K562 (cell line): ENCODE results near the gene NDUFA5. TPM values are rescaled to one million over a fixed set of nuclear protein-coding genes. Genes with fewer than 3 reads are reported as not detected.

Experiments used
- ATAC-seq: fragments of 200-7000 bp; cut with Tn5 transposase; 3 replicates; pipeline ENCODE4 v1.9.1; 2020; ENCODE audit warnings: moderate library complexity
- BruUV-seq: library from RNA; stranded (reverse); fragments of 400-500 nt; replicated peaks from 2 replicates; lab custom pipeline; 2021; lab: Mats Ljungman, UMichigan
- CTCF ChIA-PET: fragments of 300-600 bp; formaldehyde crosslinking; extraction: SDS; loops from one replicate; lab custom pipeline; 2021; ENCODE audit warnings: low intra/inter-chr PET ratio; lab: Yijun Ruan, JAX
- POLR2A ChIA-PET: fragments of 300-600, 350-650 bp; sonication (Branson Sonifier 250); formaldehyde crosslinking; extraction: SDS; loops from one replicate; lab custom pipeline; 2021; ENCODE audit warnings: antibody characterized with exemption, inconsistent platforms; lab: Yijun Ruan, JAX
- DNase-seq, 4 experiments: peaks; one replicate each; pipeline versions ENCODE4 v3.0.0 to v3.0.0-alpha.2; 2011 to 2018; ENCODE audit warnings: low spot score in 3 of 4, mixed read lengths in 3 of 4; ENCODE audit errors: extremely low read depth in 1 of 4
- FAIRE-seq: peaks from 2 replicates; lab custom pipeline; 2011; peaks lifted over from hg19 to GRCh38; lab: Jason Lieb, UNC
- H2AFZ ChIP-seq: 2 replicates; pipeline ENCODE4 v1.6.0; 2011; ENCODE audit warnings: low read depth, low read length, control low read depth, inconsistent platforms
- H3K27ac ChIP-seq: fragments of 200-600 bp; 3 replicates; pipeline ENCODE4 v1.8.0; 2011; ENCODE audit warnings: low read depth, mild to moderate bottlenecking, control low read depth, inconsistent platforms, low read length, moderate library complexity, mixed read lengths; ENCODE audit errors: extremely low read depth
- H3K27me3 ChIP-seq, 2 experiments: fragments of 300-600 bp in 1 of 2; 2 replicates in 1 of 2; 3 replicates in 1 of 2; pipeline versions ENCODE4 v1.6.0 to v1.8.0; 2011; ENCODE audit warnings: inconsistent platforms in 2 of 2, low read length in 2 of 2, mild to moderate bottlenecking in 1 of 2, mixed read lengths in 1 of 2, moderate library complexity in 1 of 2; ENCODE audit not compliant: control insufficient read depth in 2 of 2, insufficient read depth in 2 of 2
- H3K36me3 ChIP-seq: fragments of 300-600 bp; 3 replicates; pipeline ENCODE4 v1.8.0; 2011; ENCODE audit warnings: mild to moderate bottlenecking, low read length, inconsistent platforms; ENCODE audit not compliant: control insufficient read depth, insufficient read depth
- H3K4me1 ChIP-seq, 2 experiments: fragments of 200-600 bp in 1 of 2; replicated peaks in 1 of 2; 2 replicates in 1 of 2; 3 replicates in 1 of 2; pipeline versions ENCODE4 v1.5.1 to v1.8.0; 2011; ENCODE audit warnings: inconsistent platforms in 2 of 2, low read length in 2 of 2, mild to moderate bottlenecking in 1 of 2, mixed read lengths in 1 of 2, moderate library complexity in 1 of 2; ENCODE audit not compliant: control insufficient read depth in 2 of 2, insufficient read depth in 2 of 2
- H3K4me2 ChIP-seq: 2 replicates; pipeline ENCODE4 v1.6.1; 2011; ENCODE audit warnings: low read length, control low read depth, inconsistent platforms, mixed read lengths; ENCODE audit not compliant: insufficient read depth
- H3K4me3 ChIP-seq: fragments of 200-600 bp; sonication (generic), shearing (Covaris generic); 2 replicates; pipeline ENCODE4 v1.5.1; 2016; ENCODE audit warnings: control low read depth, inconsistent platforms
- H3K79me2 ChIP-seq: fragments of 200-600 bp; 3 replicates; pipeline ENCODE4 v1.8.0; 2011; ENCODE audit warnings: low read length, inconsistent platforms; ENCODE audit not compliant: control insufficient read depth, insufficient read depth
- H3K9ac ChIP-seq, 2 experiments: 2 replicates each; pipeline versions ENCODE4 v1.6.0 to v1.6.1; 2011; ENCODE audit warnings: low read depth in 2 of 2, low read length in 2 of 2, control low read depth in 1 of 2, inconsistent platforms in 1 of 2, mild to moderate bottlenecking in 1 of 2, mixed read lengths in 1 of 2; ENCODE audit not compliant: insufficient read depth in 1 of 2
- H3K9me1 ChIP-seq: one replicate; pipeline ENCODE4 v1.6.0; 2011; ENCODE audit warnings: inconsistent platforms, mild to moderate bottlenecking, low read length, moderate library complexity; ENCODE audit not compliant: control insufficient read depth, insufficient read depth
- H3K9me3 ChIP-seq: replicated peaks from 2 replicates; pipeline ENCODE4 v1.5.1; 2011; ENCODE audit warnings: low read depth, low read length, inconsistent platforms; ENCODE audit not compliant: control insufficient read depth, insufficient read depth
- H4K20me1 ChIP-seq: replicated peaks from 2 replicates; pipeline ENCODE4 v1.6.1; 2011; ENCODE audit warnings: low read length, inconsistent platforms, mixed read lengths; ENCODE audit not compliant: control insufficient read depth, insufficient read depth
- BRCA1 ChIP-seq, 2 experiments: fragments of 450-650 bp in 1 of 2; sonication (generic) in 1 of 2; formaldehyde crosslinking in 1 of 2; IDR thresholded peaks; 2 replicates each; pipeline versions ENCODE4 v1.5.0 to v1.6.1; 2017 to 2020; ENCODE audit warnings: mild to moderate bottlenecking in 1 of 2, missing genetic modification reagents in 1 of 2
- CBFA2T3 ChIP-seq: fragments of 450-650 bp; IDR thresholded peaks from 2 replicates; pipeline ENCODE4 v1.6.1; 2017
- ETS2 ChIP-seq: IDR thresholded peaks from 2 replicates; pipeline ENCODE4 v1.6.1; 2016; ENCODE audit warnings: borderline replicate concordance, missing genetic modification characterization, mild to moderate bottlenecking, moderate library complexity, missing compliant biosample characterization; ENCODE audit not compliant: poor library complexity, severe bottlenecking
- HDGF ChIP-seq: fragments of 450-650 bp; IDR thresholded peaks from 2 replicates; pipeline ENCODE4 v1.6.1; 2016
- ILF3 ChIP-seq: fragments of 450-650 bp; IDR thresholded peaks from 2 replicates; pipeline ENCODE4 v1.6.1; 2018; ENCODE audit warnings: antibody characterized with exemption, mild to moderate bottlenecking, moderate library complexity, borderline replicate concordance
- MCM2 ChIP-seq: fragments of 450-650 bp; IDR thresholded peaks from 2 replicates; pipeline ENCODE4 v1.6.1; 2017; ENCODE audit warnings: low read depth, mild to moderate bottlenecking
- MTF1 ChIP-seq: fragments of 250-450 bp; sonication (Bioruptor Pico); IDR thresholded peaks from 2 replicates; pipeline ENCODE4 v1.9.0; 2021; ENCODE audit warnings: moderate library complexity, mild to moderate bottlenecking, inconsistent platforms, borderline replicate concordance
- PPARD ChIP-seq: fragments of 250-450 bp; sonication (Bioruptor Pico); IDR thresholded peaks from 2 replicates; pipeline ENCODE4 v1.8.0; 2022; ENCODE audit warnings: inconsistent platforms, mild to moderate bottlenecking, moderate library complexity
- PRMT5 ChIP-seq: sonication (generic); formaldehyde crosslinking; IDR thresholded peaks from 2 replicates; pipeline ENCODE4 v1.5.0; 2020; ENCODE audit warnings: missing genetic modification reagents
- PURB ChIP-seq: sonication (generic); formaldehyde crosslinking; IDR thresholded peaks from 2 replicates; pipeline ENCODE4 v1.9.0; 2021; ENCODE audit warnings: low read depth, mild to moderate bottlenecking, missing genetic modification reagents
- PYGO2 ChIP-seq: fragments of 450-650 bp; IDR thresholded peaks from 2 replicates; pipeline ENCODE4 v1.6.1; 2016; ENCODE audit warnings: mild to moderate bottlenecking, missing genetic modification characterization, moderate library complexity, missing compliant biosample characterization
- ZBTB7A ChIP-seq: IDR thresholded peaks from 2 replicates; pipeline ENCODE4 v1.6.1; 2011; ENCODE audit warnings: low read depth, mild to moderate bottlenecking, low read length, moderate library complexity, borderline replicate concordance; ENCODE audit not compliant: control insufficient read depth
- ZNF184 ChIP-seq: sonication (generic); formaldehyde crosslinking; IDR thresholded peaks from 2 replicates; pipeline ENCODE4 v1.5.0; 2020; ENCODE audit warnings: missing genetic modification reagents
- WGBS: fragments of 100-300 bp; shearing (Covaris generic); methylation state at CpG from one replicate; pipeline ENCODE4 v1.1.6; 2016; ENCODE audit warnings: low coverage, mixed read lengths; ENCODE audit not compliant: insufficient coverage; ENCODE audit errors: missing lambda C conversion rate; 5-methylcytosine and 5-hydroxymethylcytosine counted together
- in situ Hi-C: fragments of 300-500 bp; cut with MboI; formaldehyde crosslinking; loops from 4 replicates; pipeline ENCODE4 v1.15.0; 2018; ENCODE audit warnings: inconsistent platforms, mixed read lengths
- intact Hi-C: fragments of 100-400 bp; cut with micrococcal nuclease; formaldehyde crosslinking; loops from 2 replicates; pipeline ENCODE4 v1.14.2; 2022
- polyA plus RNA-seq, 8 experiments: library from polyadenylated mRNA; depleted of rRNA in 4 of 8; stranded (reverse) in 5 of 8; unstranded in 3 of 8; fragments of >200 nt; fragmentation: Nextera tagmentation in 2 of 8; fragmentation: Illumina TruSeq in 1 of 8; extraction: Ambion mirVana in 2 of 8; extraction: Trizol in 1 of 8; gene quantifications; 2 replicates each; pipeline versions ENCODE4 v1.2.1 to v1.2.3, GENCODE V29; 2011 to 2014; ENCODE audit warnings: inconsistent platforms in 1 of 8, missing spikeins in 1 of 8
- total RNA-seq, 7 experiments: library from RNA; depleted of rRNA in 6 of 7; stranded (reverse); fragments of >200 nt in 6 of 7; fragmentation: Illumina TruSeq in 2 of 7; extraction: Trizol in 2 of 7; gene quantifications; 2 replicates each; pipeline versions ENCODE4 v1.2.1 to v1.2.3, GENCODE V29; 2011 to 2021; ENCODE audit warnings: low replicate concordance in 1 of 7
- TF ChIP-seq, protein P1 (sequence below): sonication (generic); formaldehyde crosslinking; IDR thresholded peaks from 2 replicates; pipeline ENCODE4 v1.8.1; 2023; ENCODE audit warnings: mild to moderate bottlenecking, missing genetic modification reagents
- TF ChIP-seq, protein P2 (sequence below): sonication (generic); formaldehyde crosslinking; IDR thresholded peaks from 2 replicates; pipeline ENCODE4 v1.8.0; 2023; ENCODE audit warnings: mild to moderate bottlenecking, missing genetic modification reagents
- TF ChIP-seq, protein P3 (sequence below): fragments of 450-650 bp; IDR thresholded peaks from 2 replicates; pipeline ENCODE4 v1.6.1; 2017; ENCODE audit warnings: antibody characterized with exemption, mild to moderate bottlenecking

Gene NDUFA5
- total and polyA plus RNA-seq, 9 of the 15 experiments (the other 6 are each of a cell fraction or from before 2014, with no cell fraction given) = 155 to 677 (median 269) TPM

DNA sequence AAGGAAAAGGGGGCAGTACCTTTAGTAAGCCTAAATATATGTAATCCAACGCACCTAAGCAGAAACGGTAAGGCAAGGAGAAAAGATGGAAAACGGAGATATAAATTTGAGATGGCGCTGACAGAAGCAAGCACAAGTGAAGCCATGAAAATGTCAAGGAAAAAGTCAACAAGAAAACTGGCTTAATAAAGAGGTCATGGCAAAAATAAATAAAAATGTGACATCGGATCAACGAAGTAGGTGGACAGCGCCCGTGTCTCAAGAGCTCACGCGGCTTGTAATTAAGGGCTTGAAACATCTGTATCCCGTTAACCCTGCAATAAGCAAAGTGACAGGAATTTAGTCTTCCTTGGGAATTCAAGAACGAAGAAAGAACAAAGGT is 611 bp downstream of the NDUFA5 start:
- intact Hi-C loops (loop anchor here (1.0 to 2.0 kb wide), 2 partner anchors 22 to 63 kb away; partner anchors contain the start of gene IQUB), in situ Hi-C loops (no loop called here)
- Histone ChIP-seq H2AFZ (peak overlapping the region; percentile 100), H3K4me2 (peak overlapping the region; percentile 98), H3K9me3 (no peaks in the 10 kb centered on the region), H3K79me2 (peaks cover 54% of the 10 kb centered on the region), H3K9ac (peak overlapping the region; percentile 95 to 98), H3K27ac (peak overlapping the region; percentile 95), H3K4me3 (peak overlapping the region; percentile 63), H3K4me1 (peaks cover 13 to 28% of the 10 kb centered on the region in 2 experiments), H3K27me3 (no peaks in the 10 kb centered on the region), H3K9me1 (no peaks in the 10 kb centered on the region), H4K20me1 (no peaks in the 10 kb centered on the region), H3K36me3 (peaks cover 39% of the 10 kb centered on the region)
- FAIRE-seq (no peak), DNase-seq (peak in 1 of 4 experiments; percentile 24), ATAC-seq (peak; percentile 11)
- TSS peak; percentile 51 for BruUV-seq
- under 1% methylated on average over 12 of the region's 12 CpGs for WGBS
- CTCF ChIA-PET = no interaction called here
- POLR2A ChIA-PET = interaction anchor here (0.6 to 1.8 kb wide), 10 partner anchors 9 to 200 kb away, joined by 3 to 11 read pairs (median 4); no protein-coding TSS in a partner anchor
- TF ChIP-seq, protein P1, sequence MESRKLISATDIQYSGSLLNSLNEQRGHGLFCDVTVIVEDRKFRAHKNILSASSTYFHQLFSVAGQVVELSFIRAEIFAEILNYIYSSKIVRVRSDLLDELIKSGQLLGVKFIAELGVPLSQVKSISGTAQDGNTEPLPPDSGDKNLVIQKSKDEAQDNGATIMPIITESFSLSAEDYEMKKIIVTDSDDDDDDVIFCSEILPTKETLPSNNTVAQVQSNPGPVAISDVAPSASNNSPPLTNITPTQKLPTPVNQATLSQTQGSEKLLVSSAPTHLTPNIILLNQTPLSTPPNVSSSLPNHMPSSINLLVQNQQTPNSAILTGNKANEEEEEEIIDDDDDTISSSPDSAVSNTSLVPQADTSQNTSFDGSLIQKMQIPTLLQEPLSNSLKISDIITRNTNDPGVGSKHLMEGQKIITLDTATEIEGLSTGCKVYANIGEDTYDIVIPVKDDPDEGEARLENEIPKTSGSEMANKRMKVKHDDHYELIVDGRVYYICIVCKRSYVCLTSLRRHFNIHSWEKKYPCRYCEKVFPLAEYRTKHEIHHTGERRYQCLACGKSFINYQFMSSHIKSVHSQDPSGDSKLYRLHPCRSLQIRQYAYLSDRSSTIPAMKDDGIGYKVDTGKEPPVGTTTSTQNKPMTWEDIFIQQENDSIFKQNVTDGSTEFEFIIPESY = no peak
- TF ChIP-seq ZNF184 (CRISPR knock-in tag) (no peak), ETS2 (tag) (no peak), MCM2 (no peak), MTF1 (CRISPR knock-in tag) (no peak), ILF3 (no peak), ZBTB7A (no peak), PRMT5 (CRISPR knock-in tag) (no peak), PURB (CRISPR knock-in tag) (no peak), CBFA2T3 (no peak), HDGF (0 out of 2 replicates have a peak, but pooled peaks have one; percentile 18), BRCA1 (IDR thresholded peaks at IDR 0.05) (no peak), BRCA1 (CRISPR knock-in tag; IDR thresholded peaks at IDR 0.05) (no peak), PYGO2 (no peak), PPARD (CRISPR knock-in tag) (no peak)
- TF ChIP-seq, protein P2, sequence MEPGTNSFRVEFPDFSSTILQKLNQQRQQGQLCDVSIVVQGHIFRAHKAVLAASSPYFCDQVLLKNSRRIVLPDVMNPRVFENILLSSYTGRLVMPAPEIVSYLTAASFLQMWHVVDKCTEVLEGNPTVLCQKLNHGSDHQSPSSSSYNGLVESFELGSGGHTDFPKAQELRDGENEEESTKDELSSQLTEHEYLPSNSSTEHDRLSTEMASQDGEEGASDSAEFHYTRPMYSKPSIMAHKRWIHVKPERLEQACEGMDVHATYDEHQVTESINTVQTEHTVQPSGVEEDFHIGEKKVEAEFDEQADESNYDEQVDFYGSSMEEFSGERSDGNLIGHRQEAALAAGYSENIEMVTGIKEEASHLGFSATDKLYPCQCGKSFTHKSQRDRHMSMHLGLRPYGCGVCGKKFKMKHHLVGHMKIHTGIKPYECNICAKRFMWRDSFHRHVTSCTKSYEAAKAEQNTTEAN (CRISPR knock-in tag) = no peak
- TF ChIP-seq, protein P3, sequence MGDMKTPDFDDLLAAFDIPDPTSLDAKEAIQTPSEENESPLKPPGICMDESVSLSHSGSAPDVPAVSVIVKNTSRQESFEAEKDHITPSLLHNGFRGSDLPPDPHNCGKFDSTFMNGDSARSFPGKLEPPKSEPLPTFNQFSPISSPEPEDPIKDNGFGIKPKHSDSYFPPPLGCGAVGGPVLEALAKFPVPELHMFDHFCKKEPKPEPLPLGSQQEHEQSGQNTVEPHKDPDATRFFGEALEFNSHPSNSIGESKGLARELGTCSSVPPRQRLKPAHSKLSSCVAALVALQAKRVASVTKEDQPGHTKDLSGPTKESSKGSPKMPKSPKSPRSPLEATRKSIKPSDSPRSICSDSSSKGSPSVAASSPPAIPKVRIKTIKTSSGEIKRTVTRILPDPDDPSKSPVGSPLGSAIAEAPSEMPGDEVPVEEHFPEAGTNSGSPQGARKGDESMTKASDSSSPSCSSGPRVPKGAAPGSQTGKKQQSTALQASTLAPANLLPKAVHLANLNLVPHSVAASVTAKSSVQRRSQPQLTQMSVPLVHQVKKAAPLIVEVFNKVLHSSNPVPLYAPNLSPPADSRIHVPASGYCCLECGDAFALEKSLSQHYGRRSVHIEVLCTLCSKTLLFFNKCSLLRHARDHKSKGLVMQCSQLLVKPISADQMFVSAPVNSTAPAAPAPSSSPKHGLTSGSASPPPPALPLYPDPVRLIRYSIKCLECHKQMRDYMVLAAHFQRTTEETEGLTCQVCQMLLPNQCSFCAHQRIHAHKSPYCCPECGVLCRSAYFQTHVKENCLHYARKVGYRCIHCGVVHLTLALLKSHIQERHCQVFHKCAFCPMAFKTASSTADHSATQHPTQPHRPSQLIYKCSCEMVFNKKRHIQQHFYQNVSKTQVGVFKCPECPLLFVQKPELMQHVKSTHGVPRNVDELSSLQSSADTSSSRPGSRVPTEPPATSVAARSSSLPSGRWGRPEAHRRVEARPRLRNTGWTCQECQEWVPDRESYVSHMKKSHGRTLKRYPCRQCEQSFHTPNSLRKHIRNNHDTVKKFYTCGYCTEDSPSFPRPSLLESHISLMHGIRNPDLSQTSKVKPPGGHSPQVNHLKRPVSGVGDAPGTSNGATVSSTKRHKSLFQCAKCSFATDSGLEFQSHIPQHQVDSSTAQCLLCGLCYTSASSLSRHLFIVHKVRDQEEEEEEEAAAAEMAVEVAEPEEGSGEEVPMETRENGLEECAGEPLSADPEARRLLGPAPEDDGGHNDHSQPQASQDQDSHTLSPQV = peak; percentile 58; the same call in 1 of the 2 replicates
